ENCODE measurements around the gene MACROD1. TPM values are rescaled to one million over a fixed set of nuclear protein-coding genes. Genes with fewer than 3 reads are reported as not detected.

MACROD1 gene
- total and polyA plus RNA-seq, 10 of the 15 experiments (the other 5 are each of a cell fraction or from before 2014, with no cell fraction given) = 1.2 to 22.7 (median 11.3) TPM; not detected in 1

GRCh38 chr11:64060263-64060860 lies 105.6 kb downstream of the MACROD1 start:
- Histone ChIP-seq H4K20me1 (ENCODE audit: control insufficient read depth, insufficient read depth) (0 out of 2 replicates have a peak, but pooled peaks cover 3% of the 10 kb centered on the region), H3K4me3 (peak overlapping the region; percentile 53), H3K79me2 (ENCODE audit: control insufficient read depth, insufficient read depth, low read length) (no peaks in the 10 kb centered on the region), H2AFZ (ENCODE audit: control insufficient read depth, low read depth, low read length) (peak overlapping the region; percentile 26), H3K36me3 (ENCODE audit: control insufficient read depth in 2 of 2, insufficient read depth in 2 of 2, low read length in 1 of 2) (no peaks in the 10 kb centered on the region), H3K4me1 (ENCODE audit: control insufficient read depth, insufficient read depth, low read length) (peaks cover 3% of the 10 kb centered on the region; the same call in 1 of the 2 replicates), H3K9me3 (replicated peaks; ENCODE audit: control insufficient read depth, insufficient read depth, low read length) (no peaks in the 10 kb centered on the region), H3K9ac (ENCODE audit: control insufficient read depth, insufficient read depth, low read length) (no peak overlapping the region), H3K27ac (ENCODE audit: control insufficient read depth, insufficient read depth) (no peak overlapping the region), H3K4me2 (ENCODE audit: control insufficient read depth, insufficient read depth) (peak overlapping the region; percentile 66), H3K27me3 (replicated peaks in 1 of 2; ENCODE audit: control insufficient read depth in 2 of 2, insufficient read depth in 2 of 2, low read length in 1 of 2) (peaks cover 0 to 8% of the 10 kb centered on the region in 2 experiments)
- in situ Hi-C loops (cut with MboI) = no loop called here
- CTCF ChIA-PET = no interaction called here
- RAD21 ChIA-PET (ENCODE audit: unreplicated experiment) = no interaction called here
- POLR2A ChIA-PET = no interaction called here
- no peak; the same call in 2 of the 3 replicates for ATAC-seq
- TF ChIP-seq SREBF1 (IDR thresholded peaks at IDR 0.05; ENCODE audit: low read length) = no peak
- TF ChIP-seq ZNF24 (IDR thresholded peaks at IDR 0.05) = peak; percentile 89
- WGBS (ENCODE audit: insufficient coverage, insufficient replicate concordance, low lambda C conversion rate, missing lambda C conversion rate) = 13% methylated on average over 35 of the region's 35 CpGs
- no TSS peak for BruUV-seq (replicated peaks)
- intact Hi-C loops (cut with micrococcal nuclease; ENCODE audit: unreplicated experiment) = no loop called here
- SMC1A ChIA-PET (ENCODE audit: uncharacterized antibody, unreplicated experiment) = no interaction called here
- DNase-seq (ENCODE audit: low read depth, low spot score) = no peak
- FAIRE-seq = no peak

DNA sequence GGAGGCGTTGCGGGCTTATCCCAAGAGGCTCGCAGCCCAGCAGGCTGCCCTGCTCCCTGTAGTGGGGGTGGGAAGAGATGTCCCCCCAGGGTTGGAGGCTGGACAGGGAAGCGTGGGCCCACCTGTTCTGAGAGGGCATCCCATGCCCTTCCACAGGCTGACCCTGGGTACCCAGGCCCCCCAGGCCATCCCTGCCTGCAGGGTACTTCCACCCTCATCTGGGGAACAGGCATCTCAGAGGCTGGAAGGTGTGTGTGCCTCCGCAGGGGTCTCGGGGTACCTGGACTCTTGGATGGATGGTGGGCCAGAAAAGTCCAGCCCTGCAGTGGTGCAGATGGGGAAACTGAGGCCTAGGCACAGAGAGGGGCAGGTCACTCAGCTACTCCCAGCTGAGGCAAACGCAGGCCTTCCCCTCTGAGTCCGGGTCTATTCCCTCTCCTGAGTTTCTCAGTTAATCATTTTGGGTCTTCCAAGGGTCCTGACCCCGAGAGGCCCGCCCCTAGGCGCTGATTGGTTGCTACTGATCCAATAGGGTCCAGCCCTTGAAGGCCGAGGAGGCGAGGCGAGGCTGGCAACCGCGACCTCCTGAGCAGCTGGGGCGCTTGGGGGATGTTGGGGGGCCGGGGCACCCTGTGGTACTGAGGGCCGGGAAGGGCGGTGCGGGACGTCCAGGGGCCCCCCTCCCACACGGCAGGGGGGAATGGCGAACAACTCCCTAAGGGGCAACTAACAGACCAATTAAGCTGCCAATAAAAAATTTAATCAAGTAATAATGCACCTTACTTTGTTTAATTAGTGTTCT lies 106.4 kb downstream of the MACROD1 start:
- Histone ChIP-seq H3K36me3 (ENCODE audit: control insufficient read depth in 2 of 2, insufficient read depth in 2 of 2, low read length in 1 of 2) (no peaks in the 10 kb centered on the region), H3K9ac (ENCODE audit: control insufficient read depth, insufficient read depth, low read length) (no peak overlapping the region), H3K4me2 (ENCODE audit: control insufficient read depth, insufficient read depth) (no peak overlapping the region), H3K79me2 (ENCODE audit: control insufficient read depth, insufficient read depth, low read length) (no peaks in the 10 kb centered on the region), H2AFZ (ENCODE audit: control insufficient read depth, low read depth, low read length) (no peak overlapping the region), H3K27ac (ENCODE audit: control insufficient read depth, insufficient read depth) (no peak overlapping the region), H3K9me3 (replicated peaks; ENCODE audit: control insufficient read depth, insufficient read depth, low read length) (no peaks in the 10 kb centered on the region), H4K20me1 (ENCODE audit: control insufficient read depth, insufficient read depth) (0 out of 2 replicates have a peak, but pooled peaks cover 3% of the 10 kb centered on the region), H3K27me3 (replicated peaks in 1 of 2; ENCODE audit: control insufficient read depth in 2 of 2, insufficient read depth in 2 of 2, low read length in 1 of 2) (peaks cover 0 to 8% of the 10 kb centered on the region in 2 experiments), H3K4me1 (ENCODE audit: control insufficient read depth, insufficient read depth, low read length) (peaks cover 3% of the 10 kb centered on the region; the same call in 1 of the 2 replicates), H3K4me3 (no peak overlapping the region)
- POLR2A ChIA-PET = no interaction called here
- no peak for FAIRE-seq
- in situ Hi-C loops (cut with MboI) (no loop called here), intact Hi-C loops (cut with micrococcal nuclease; ENCODE audit: unreplicated experiment) (no loop called here)
- no peak for DNase-seq (ENCODE audit: low read depth, low spot score)
- SMC1A ChIA-PET (ENCODE audit: uncharacterized antibody, unreplicated experiment) = no interaction called here
- TF ChIP-seq, protein P1, sequence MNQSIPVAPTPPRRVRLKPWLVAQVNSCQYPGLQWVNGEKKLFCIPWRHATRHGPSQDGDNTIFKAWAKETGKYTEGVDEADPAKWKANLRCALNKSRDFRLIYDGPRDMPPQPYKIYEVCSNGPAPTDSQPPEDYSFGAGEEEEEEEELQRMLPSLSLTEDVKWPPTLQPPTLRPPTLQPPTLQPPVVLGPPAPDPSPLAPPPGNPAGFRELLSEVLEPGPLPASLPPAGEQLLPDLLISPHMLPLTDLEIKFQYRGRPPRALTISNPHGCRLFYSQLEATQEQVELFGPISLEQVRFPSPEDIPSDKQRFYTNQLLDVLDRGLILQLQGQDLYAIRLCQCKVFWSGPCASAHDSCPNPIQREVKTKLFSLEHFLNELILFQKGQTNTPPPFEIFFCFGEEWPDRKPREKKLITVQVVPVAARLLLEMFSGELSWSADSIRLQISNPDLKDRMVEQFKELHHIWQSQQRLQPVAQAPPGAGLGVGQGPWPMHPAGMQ (IDR thresholded peaks at IDR 0.05; ENCODE audit: borderline replicate concordance) = no peak
- TF ChIP-seq ZBTB4 (CRISPR knock-in tag; IDR thresholded peaks at IDR 0.05) = no peak
- TF ChIP-seq, protein P2, sequence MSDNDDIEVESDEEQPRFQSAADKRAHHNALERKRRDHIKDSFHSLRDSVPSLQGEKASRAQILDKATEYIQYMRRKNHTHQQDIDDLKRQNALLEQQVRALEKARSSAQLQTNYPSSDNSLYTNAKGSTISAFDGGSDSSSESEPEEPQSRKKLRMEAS (IDR thresholded peaks at IDR 0.05; ENCODE audit: low read depth, low read length) = no peak
- TF ChIP-seq NFYB (IDR thresholded peaks at IDR 0.05; ENCODE audit: insufficient read depth, low read depth, low read length) = peak; percentile 36; the same call in 1 of the 2 replicates
- no peak for ATAC-seq
- 49% methylated on average over 23 of the region's 24 CpGs for whole genome bisulfite sequencing (ENCODE audit: insufficient coverage, insufficient replicate concordance, low lambda C conversion rate, missing lambda C conversion rate)
- no TSS peak for BruUV-seq (replicated peaks)
- CTCF ChIA-PET = no interaction called here
- RAD21 ChIA-PET (ENCODE audit: unreplicated experiment) = no interaction called here

Data from GM12878 (cell line).